Stimulated activated CD8-positive, alpha-beta memory T cell treated with anti-CD3 and anti-CD28 coated beads, Interleukin-12 subunit alpha, Interleukin-12 subunit beta, amount 100 ng/mL, for 1 hour (primary cell): ENCODE results near the gene SUCLG2.

ENCODE experiments used
- DNase-seq: peaks from one replicate; pipeline ENCODE4 v3.0.0-alpha.2; 2020; ENCODE audit warnings: low read depth

SUCLG2 gene

DNA sequence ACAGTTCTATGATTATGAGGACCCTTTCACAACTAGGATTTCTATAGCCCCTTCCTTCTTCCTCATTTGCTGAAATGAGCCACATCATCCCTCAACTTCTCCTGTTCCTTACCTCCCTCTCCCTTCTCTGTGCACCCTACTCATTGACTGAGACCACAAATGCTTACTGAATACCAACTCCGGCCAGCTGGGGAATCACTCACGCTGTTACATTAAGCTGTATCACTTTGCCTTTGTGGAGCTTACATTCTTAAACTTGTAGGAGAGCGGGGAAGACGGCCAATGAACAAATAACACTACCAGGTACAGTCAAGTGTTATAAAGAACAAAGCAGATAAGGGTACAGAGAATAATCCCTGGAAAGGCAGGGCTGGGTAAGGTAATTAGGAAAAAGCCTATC is 5.7 kb downstream of the SUCLG2 start:
- no peak for DNase-seq

DNA sequence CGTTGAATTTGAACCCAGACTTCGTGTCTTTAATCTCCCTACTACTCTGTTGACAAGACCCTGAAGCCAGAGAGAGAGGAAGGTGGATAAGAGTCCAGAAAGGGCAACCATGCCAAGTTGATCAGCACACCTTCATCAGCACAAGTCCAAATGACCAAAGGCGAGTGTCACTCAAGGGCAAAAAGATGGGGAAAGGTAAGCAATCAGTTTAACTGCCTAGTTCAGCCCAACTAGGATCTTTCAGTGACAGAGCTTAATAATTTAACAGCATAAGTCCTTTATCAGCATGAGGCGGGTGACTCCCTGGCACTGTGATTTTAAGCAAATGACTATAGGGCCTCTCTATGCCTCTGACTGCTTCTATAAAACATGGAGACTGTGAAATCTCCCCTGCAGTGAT is 6.2 kb downstream of the SUCLG2 start:
- no peak for DNase-seq

DNA sequence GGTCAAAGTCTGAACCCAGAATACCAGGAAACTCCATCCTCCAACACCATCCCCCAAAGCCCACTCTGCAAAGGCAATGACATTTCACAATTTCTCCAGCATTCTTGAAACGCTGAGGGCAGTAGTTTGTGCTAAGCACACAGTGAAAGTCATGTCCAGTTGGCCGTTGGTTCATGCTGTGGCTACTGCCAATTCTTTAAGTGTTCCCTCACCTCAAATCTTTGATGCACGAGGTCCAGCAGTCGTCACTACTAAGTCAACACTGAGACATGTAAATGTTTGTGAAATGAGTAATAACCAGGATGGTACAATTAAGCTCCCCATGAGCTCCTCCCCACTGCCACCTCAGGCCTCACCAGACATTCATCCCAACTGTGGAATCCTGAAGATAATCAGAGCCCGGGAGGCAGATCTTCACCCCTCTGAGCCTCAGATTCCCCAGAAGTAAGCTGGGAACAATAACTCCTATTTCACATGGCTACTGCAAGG is 7.0 kb downstream of the SUCLG2 start:
- DNase-seq, result no peak

DNA sequence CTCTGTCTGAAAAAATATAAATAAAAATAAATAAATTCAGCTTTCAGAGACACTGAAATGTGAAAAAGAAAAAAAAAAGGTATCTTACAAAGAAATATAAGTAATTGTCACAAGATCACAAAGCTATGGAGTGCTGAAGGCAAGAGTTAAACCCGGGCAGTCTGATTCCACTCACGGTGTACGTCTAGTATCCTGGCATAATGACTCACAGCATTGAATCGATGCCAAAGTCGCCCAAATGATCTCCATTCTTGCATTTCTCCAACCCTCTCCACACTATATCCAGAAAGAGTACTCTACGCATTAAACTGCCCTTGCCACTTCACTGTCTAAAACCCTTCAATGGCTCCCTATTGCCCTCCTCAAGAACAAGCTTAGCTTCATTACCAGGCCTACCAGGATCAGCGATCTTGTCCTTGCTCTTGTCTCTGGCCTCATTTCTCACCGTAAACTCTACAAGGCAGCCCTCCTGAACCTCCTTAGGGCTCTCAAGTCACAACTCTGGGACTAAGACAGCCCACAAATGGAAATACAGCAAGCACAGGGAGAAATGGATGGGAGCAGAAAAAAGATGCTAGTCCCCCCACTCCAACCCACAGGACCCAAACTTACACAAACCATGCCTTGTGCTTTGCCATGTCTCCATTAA is 7.7 kb downstream of the SUCLG2 start:
- no peak for DNase-seq

DNA sequence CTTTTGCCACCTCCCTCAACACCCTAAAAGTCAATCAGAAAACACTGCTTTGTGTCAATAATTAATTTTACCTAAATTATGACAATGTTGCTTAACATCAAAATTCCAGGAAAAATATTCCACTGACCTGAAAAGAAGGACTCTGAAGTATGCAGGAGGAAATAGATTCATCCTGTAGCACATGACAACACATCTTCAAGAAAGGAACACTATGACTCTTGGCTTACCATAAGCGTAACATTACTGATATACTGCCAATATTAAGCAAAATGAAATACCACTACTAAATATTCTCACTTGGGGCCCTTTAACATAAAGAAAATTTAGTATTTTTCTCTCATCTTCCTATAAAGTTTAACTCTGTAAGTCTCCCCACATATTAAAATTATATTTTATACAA is 9.6 kb downstream of the SUCLG2 start:
- DNase-seq, result no peak

DNA sequence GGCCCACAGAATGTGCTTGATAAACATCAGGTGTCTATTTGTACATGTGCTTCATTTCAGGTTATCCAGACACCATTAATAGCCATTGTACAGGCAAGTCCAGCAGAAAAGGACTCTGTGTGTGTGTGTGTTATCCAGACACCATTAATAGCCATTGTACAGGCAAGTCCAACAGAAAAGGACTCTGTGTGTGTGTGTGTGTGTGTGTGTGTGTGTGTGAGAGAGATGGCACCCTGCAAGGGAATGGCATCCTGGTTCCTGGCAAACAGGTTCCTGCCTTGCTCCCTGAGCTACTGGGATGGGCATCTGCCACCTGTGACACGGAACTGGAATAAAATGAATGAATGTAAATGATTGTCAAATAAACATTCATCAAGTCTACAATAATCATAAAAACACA is 11.7 kb downstream of the SUCLG2 start:
- no peak for DNase-seq

DNA sequence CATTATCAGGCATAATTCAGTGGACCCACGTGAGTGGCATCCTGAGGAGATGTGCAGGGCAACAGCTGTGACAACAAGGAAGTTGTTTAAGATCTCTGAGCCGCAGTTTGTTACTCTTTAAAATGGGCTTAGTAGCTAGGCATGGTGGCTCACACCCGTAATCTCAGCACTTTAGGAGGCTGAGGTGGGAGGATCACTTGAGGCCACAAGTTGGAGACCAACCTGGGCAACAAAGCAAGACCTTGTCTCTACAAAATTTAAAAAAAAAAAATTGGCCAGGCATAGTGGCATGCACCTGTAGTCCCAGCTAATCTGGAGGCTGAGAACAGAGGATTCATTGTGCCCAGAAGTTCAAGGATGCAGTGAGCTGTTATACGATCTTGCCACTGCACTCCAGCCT is 12.2 kb downstream of the SUCLG2 start:
- DNase-seq, result no peak

DNA sequence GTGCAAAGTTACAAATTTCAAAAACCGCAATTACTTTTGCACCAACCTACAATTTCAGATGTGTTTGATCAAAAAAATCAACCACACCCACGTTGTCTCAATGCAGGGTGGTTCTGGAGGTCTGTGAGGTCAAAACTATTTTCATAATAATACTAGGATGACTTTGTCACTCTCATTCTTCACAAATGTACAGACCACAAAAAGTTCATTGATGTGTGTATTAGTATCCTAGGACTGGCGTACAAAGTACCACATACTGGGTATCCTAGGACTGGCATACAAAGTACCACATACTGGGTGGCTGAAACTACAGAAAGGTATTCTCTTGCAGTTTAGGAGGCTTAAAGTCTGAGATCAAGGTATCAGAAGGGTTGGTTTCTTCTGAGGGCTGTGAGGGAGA is 13.0 kb downstream of the SUCLG2 start:
- no peak for DNase-seq

DNA sequence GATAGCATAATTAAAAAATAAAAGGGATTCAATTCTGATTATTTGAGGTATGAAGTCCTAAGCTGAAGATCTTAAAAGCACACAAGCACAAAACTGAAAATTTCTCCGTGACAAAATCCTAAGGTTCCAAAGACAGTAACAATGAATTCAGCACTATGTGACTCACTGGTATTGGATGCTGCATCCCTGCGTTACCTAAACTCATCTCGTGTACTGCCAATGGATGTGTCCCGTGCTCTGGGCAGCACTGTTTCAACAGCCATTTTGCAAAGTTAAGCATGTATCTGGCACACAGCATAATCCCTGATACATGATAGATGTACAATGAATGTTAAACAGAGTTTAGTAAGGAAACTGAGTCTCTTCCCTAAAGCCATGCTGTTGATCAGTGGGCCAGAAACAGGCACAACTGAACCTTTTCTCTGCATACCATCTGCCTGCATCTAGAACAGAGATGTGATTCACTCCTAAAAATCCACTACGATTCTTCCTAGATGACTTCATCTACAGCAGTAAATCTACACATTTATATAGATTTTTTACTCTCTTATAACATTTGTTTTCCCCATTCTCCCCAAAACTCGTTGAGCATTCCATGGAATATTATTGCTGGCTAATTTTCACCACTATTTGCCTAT is 14.3 kb downstream of the SUCLG2 start:
- DNase-seq, result no peak

DNA sequence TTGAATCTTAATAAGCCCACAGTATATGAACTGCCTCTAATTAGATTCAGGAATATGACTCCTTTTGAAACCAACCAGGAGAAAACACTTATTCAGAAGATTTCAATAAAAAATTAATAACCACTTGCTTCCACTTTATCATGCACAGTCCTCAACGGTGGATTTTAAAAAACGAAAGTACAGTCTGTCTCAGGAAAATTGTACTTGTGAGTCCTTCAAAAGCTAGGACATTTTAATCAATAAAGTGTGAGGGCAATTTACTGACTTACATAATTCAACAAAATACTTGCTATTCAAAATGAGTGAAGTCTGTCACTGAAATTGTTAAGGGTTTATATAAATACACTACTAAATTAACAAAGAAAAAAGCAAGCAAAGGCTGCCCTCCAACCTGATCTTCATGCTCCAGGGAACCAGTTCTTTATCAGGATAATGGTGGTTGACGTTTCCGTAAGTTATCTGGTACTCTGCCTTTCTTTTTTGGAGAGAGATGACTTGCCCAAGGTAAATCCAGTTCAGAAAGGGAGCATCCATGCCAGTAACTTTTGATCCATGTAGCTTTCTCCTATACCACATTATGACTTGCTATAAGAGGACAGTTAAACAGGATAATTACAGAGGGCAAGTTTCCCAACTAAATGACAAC is 17.0 kb downstream of the SUCLG2 start:
- DNase-seq, result no peak

DNA sequence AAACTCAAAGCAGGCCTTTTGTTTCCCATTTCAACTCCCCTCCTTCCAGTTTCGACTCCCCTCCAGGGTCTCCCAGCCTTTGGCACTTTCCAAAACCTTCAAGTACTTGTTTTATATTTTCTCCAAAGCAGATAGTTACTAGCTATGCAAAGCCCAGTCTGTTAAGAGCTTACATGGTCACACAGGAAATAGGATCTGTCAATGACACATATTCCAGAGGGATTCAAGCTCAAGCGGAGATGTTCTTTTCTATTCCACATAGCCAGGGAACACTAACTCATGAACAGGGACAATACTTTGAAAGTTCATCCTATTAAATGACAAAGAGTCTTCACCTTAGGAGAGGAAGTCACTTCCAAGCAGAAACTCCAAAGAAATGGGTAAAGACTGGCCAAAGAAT is 18.6 kb downstream of the SUCLG2 start:
- no peak for DNase-seq

DNA sequence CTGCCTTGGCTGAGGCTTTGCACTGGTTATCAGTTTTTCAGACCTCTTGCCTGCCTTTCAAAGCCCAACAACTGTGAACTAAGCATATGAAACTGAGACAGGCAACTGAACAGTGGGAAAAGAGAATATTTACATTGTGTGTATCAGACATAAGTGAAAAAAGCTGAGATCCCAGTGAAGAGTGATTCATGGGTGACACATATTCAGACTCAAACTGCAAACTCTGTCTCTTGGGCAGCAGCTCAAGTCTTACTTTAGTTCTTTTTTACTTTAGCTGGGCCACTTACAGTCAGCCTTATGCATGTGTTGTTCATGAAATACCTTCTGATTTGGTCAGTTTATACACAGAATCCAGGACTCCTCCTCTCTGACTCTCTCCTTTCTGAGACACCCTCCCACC is 19.2 kb downstream of the SUCLG2 start:
- DNase-seq, result no peak

DNA sequence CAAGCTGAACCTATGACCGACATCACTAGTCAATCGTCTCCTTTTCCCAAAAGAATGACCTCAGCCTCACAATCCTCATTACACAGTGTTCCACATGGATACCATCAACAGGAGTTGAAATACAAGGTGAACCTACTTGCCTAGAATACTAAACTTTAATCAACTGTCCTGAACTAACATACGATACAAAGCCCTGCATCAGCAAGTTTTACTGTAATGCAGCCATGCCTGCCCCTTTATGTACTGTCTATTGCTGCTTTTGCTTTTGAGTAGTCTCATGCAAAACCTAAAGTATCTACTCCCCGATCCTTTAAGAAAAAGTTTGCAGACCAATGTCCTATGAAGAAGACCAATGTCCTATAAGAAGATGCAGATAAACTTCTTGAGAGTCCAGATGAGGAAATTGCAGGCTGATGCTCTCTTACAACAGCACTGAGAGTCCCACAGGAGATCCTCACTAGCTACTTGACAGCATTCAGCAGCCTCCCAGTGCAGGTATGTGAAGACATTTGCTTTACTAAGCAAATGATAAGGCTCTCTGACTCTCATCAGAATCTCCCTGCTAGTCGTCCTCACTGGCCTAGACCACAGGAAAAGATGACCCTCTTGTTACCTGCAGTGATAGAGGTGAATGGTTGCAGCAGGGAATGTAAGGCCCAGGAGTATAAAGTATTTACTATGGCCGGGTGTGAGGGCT is 23.6 kb downstream of the SUCLG2 start:
- DNase-seq, result no peak

DNA sequence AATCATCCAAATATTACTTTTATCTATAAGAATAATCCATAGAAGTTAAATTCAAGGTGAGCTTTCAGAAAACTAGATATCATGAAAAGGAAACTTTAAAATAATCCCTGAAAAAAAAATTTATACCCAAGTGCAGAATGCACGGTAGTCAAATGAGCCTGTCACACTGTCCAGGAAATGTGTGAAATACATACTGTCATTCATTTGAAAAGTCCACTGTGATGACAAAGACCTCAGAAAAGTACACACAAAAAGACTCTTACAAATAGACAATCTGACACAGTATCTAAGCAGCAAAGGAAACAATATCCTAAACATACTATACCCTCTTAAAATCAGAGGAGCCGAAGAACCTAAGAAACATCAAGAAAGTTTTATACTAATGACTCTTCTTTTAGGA is 29.7 kb downstream of the SUCLG2 start:
- no peak for DNase-seq

DNA sequence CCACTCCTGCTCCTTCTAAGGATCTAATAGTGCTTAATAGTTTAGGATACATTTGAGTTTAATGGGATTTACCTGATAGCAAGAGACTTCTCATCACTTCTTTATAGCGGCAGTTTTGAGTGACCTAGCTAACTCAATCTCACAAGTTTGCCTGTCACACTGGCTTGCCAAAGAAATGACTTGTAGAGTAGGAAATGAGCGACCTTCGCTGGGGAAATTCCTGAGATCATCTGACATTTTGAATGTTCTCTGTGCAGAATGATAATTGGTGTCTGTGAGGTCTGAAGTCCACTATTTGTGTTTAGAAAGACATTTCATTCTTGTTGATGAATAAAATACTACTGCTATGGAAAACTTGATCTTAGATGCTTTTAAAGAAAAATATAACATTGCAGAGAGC is 30.3 kb downstream of the SUCLG2 start:
- no peak for DNase-seq

DNA sequence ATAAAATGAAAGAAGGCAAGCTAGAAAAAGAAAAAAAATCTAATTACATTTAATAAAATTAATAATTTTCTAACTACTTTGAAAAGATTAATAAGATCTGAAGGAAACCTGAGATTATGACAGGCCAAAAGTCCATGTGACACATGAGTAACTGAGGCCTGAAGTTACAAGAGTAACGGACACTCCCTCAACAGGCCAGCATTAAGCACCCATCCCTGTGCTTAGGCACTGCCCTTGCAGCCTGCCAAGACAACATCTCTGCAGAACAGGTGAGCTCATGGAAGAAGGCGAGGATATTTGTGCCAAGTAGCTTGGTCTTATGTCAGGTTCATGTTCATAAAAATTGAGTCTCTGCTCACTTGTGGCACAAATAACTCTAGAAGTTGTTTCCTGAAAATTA is 31.8 kb downstream of the SUCLG2 start:
- DNase-seq, result no peak

DNA sequence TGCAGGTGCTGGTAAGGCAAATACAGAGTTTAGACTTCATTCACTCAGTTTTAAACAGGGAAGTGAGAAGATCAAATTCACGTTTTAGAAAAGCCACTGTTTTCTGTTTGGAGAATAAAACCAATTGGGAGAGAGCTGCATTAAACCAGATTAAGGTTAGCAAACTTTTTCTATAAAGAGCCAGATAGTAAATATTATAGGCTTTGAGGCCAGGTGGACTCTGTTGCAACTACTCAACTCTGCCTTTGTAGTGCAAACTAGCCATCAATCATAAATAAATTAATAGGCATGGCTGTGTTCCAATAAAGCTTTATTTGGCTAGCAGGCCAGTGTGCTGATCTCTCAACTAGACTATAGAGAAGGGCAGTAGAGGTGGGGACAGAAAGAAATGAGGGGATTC is 33.5 kb downstream of the SUCLG2 start:
- no peak for DNase-seq

DNA sequence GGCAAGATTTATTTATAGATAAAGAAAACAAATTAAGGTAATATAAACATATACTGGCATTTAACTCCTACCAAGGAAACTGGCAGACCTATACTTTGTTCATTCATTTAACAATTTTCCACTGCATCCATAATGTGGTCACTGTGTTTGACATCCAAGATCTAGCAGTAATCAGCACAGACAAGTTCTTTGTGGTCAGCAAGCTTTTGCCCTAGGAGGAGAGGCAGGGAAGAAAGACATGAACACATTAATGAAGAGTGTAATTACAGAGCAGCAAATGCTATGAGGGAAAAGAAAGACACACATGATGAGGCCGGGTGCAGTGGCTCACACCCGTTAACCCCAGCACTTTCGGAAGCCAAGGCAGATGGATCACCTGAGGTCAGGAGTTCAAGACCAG is 34.4 kb downstream of the SUCLG2 start:
- DNase-seq, result no peak

DNA sequence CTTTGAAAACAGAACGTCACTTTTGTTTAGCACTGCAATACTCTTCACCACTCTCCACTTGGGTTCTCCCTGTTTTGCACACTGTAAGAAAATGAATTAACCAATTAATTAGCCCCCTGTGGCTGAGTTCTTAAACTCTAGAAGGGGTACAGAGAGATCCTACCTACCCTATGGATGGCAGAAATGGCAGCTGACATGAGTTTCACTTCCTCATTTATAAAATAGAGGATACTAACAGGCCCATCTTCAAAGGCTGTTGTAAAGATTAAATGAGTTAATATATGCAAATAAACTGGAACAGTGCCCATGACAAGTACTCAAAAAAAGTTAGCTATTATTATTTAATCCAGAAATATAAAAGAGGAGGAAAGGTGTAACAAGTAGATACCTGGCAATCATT is 36.9 kb downstream of the SUCLG2 start:
- no peak for DNase-seq

DNA sequence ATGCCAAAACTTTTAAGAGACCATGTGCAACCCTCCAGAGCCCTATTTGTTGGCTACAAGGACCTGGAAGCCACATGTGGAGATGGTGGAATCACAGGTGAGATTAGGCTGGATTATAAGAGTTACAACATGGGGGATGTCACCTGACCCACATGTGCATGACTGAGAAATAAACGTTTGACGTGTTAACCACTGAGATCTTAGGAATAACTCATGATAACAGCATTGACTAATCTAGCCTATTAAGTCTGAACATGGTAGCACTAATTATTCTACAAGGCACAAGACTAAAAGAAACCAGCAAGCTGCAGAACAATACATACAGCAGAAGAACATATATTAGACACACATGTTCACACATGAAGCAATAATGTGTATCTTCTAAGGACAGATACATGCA is 38.4 kb downstream of the SUCLG2 start:
- no peak for DNase-seq

DNA sequence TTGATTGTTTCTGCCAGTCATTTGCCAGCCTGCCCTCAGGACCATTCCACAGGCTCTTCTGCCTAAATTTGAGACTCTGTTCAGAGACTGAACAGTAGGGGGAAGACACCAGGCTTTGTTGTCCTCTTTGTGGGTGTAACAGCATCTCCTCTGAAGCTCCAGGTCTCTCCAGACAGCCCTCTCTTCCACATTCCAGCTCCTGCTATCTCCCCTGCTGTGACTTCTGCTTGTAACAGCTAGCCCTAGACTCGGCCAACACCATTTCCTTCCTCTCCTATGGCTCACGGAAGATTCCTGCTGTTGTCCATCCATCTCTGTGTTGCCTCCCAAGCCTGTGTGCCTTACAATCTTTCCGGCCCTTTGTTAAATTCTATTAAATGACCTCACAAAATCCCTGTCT is 40.2 kb downstream of the SUCLG2 start:
- no peak for DNase-seq

DNA sequence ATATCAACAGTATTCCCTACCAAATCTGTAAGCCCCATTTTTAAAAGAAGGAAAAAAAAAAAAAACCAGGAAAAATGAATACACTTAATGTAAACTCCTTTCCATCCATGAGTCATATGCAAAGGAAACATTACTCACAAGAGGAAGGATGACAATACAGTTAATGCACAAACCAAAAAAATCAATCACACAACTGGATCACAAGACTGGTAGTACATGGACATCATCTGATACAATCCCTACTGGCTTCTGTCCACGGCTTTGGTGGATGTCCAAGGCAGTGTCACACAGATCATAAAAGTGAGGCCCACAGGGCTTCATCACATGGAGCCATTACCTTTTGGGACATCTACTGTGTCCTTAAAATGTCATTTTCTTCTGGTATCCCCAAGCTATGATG is 44.0 kb downstream of the SUCLG2 start:
- DNase-seq, result no peak

DNA sequence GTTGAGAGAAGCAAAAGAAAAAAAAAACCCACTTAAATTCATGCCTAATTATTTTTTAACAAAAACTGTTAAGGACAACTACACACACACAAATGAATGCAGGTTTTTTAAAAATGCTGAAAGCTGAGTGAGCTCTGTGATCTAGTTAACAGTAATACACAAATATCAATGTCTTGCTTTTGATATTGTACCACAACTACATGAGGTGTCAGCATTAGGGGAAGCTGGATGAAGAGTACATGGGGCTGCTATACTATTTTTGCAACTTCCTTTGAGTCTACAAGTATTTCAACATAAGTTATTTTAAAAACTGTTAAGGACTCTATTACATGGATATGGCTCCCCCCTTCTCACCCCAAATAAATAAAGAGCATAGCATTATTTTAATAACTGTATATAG is 44.7 kb downstream of the SUCLG2 start:
- DNase-seq, result no peak
